Prostate gland (tissue), 2 donors: ENCODE data around the gene SERPINB11.

Experiments
- CTCF ChIP-seq, 4 experiments: fragments of 200-600 bp in 2 of 4; fragments of 450-650 bp in 2 of 4; sonication (generic) in 2 of 4; IDR thresholded peaks; 1 replicate in 3 of 4; 2 replicates in 1 of 4; pipeline ENCODE4 v1.5.1; 2016 to 2019; ENCODE audit warnings: antibody characterized with exemption in 4 of 4, mild to moderate bottlenecking in 2 of 4, moderate library complexity in 2 of 4
- POLR2A ChIP-seq: fragments of 450-650 bp; IDR thresholded peaks from one replicate; pipeline ENCODE4 v1.6.1; 2016; ENCODE audit warnings: antibody characterized with exemption, mild to moderate bottlenecking
- POLR2AphosphoS5 ChIP-seq: sonication (generic); formaldehyde crosslinking; IDR thresholded peaks from one replicate; pipeline ENCODE4 v1.6.1; 2017; ENCODE audit warnings: antibody characterized with exemption

- no peak for TF ChIP-seq CTCF (IDR thresholded peaks at IDR 0.05)
- TF ChIP-seq POLR2A = no peak
- TF ChIP-seq POLR2AphosphoS5 = no peak
Measured at GRCh38 chr18:63758615-63759240, 56.0 kb downstream of the SERPINB11 start.
